ENCODE results near the gene CCDC27.
A peak's percentile ranks its signal among the peaks of the same experiment; 100 is the strongest.
"Not testable (repeated sequence)": the region's sequence is repeated elsewhere in the genome, so short reads cannot be mapped to it uniquely, and the experiment has no call there.

Gene CCDC27

GRCh38 chr1:3796215-3797061 is 44.2 kb downstream of the CCDC27 start, which contains the start of gene LRRC47:
Gene LRRC47 (minus strand): TSS chr1:3796498. CDS start chr1:3796476, 22 bp downstream.
- peak; percentile 95 for DNase-seq (ENCODE audit: low spot score)

- no peak for DNase-seq (ENCODE audit: low spot score)
These were observed 47.9 kb downstream of the CCDC27 start for GRCh38 chr1:3799976-3800685.

- DNase-seq (ENCODE audit: low spot score): not testable (repeated sequence)
These were observed 48.5 kb downstream of the CCDC27 start for GRCh38 chr1:3800795-3801194.

GRCh38 chr1:3803905-3804626 is 51.8 kb downstream of the CCDC27 start:
- DNase-seq (ENCODE audit: low spot score): no peak

GRCh38 chr1:3804627-3804944 is 52.3 kb downstream of the CCDC27 start:
- not testable (repeated sequence) for DNase-seq (ENCODE audit: low spot score)

GRCh38 chr1:3805038-3805437 is 52.8 kb downstream of the CCDC27 start:
- no peak for DNase-seq (ENCODE audit: low spot score)

GRCh38 chr1:3807769-3808168 is 55.5 kb downstream of the CCDC27 start:
- no peak for DNase-seq (ENCODE audit: low spot score)

- no peak for DNase-seq (ENCODE audit: low spot score)
These were observed 57.4 kb downstream of the CCDC27 start for GRCh38 chr1:3809680-3810079.

- peak; percentile 5 for DNase-seq (ENCODE audit: low spot score)
These were observed 58.0 kb downstream of the CCDC27 start for GRCh38 chr1:3810149-3810761.

GRCh38 chr1:3811595-3811911 is 59.3 kb downstream of the CCDC27 start:
- no peak for DNase-seq (ENCODE audit: low spot score)

- no peak for DNase-seq (ENCODE audit: low spot score)
These were observed 61.8 kb downstream of the CCDC27 start for GRCh38 chr1:3814065-3814464.

- DNase-seq (ENCODE audit: low spot score): no peak
These were observed 62.7 kb downstream of the CCDC27 start for GRCh38 chr1:3814771-3815561.

- no peak for DNase-seq (ENCODE audit: low spot score)
These were observed 64.3 kb downstream of the CCDC27 start for GRCh38 chr1:3816331-3817137.

GRCh38 chr1:3817138-3817740 is 65.0 kb downstream of the CCDC27 start:
- no peak for DNase-seq (ENCODE audit: low spot score)

- no peak for DNase-seq (ENCODE audit: low spot score)
These were observed 65.8 kb downstream of the CCDC27 start for GRCh38 chr1:3817821-3818597.

GRCh38 chr1:3819771-3820200 is 67.5 kb downstream of the CCDC27 start:
- no peak for DNase-seq (ENCODE audit: low spot score)

- DNase-seq (ENCODE audit: low spot score): no peak
These were observed 68.1 kb downstream of the CCDC27 start for GRCh38 chr1:3820316-3820715.

GRCh38 chr1:3821004-3821403 is 68.8 kb downstream of the CCDC27 start:
- no peak for DNase-seq (ENCODE audit: low spot score)

All from CD4-positive, alpha-beta T cell treated with Interleukin-2 at 100 ng/mL for 4 hours (primary cell).